ENCODE results near the gene DPM1. TPM values are rescaled to one million over a fixed set of nuclear protein-coding genes. Genes with fewer than 3 reads are reported as not detected.

Gene DPM1
- total and polyA plus RNA-seq, 5 experiments from 2014 or later: 45.4 to 79.8 (median 65.0) TPM

GRCh38 chr20:50924261-50924920 is 33.9 kb downstream of the DPM1 start:
- Mint-ChIP-seq H3K9me3 (no peaks in the 10 kb centered on the region), H3K27ac (peak overlapping the region in 8 of 10 donors; percentile 14 to 96 (median 66)), H3K4me3 (peak overlapping the region in 3 of 10 donors; percentile 2 to 48 (median 31)), H3K36me3 (peaks cover 0 to 66% (median 8%) of the 10 kb centered on the region in 3 donors), H3K4me1 (peaks cover 21 to 93% (median 90%) of the 10 kb centered on the region in 4 donors), H3K27me3 (no peaks in the 10 kb centered on the region)
- POLR2A ChIA-PET: interaction anchor here (10.8 kb wide), 1 partner anchor 132 kb away, joined by 272 read pairs; the partner anchor contains the start of gene BCAS4
- DNase-seq (no peak), ATAC-seq (no peak)

GRCh38 chr20:50921803-50922501 is 36.4 kb downstream of the DPM1 start:
- peaks cover 28 to 93% (median 90%) of the 10 kb centered on the region in 4 donors for H3K4me1 Mint-ChIP-seq
- no peaks in the 10 kb centered on the region for H3K9me3 Mint-ChIP-seq
- no peaks in the 10 kb centered on the region for H3K27me3 Mint-ChIP-seq
- POLR2A ChIA-PET: interaction anchor here (1.1 to 1.5 kb wide), 3 partner anchors 8 to 19 kb away, joined by 4 to 6 read pairs (median 5); partner anchors contain the start of gene ADNP
- peaks cover 0 to 57% (median 3%) of the 10 kb centered on the region in 3 donors for H3K36me3 Mint-ChIP-seq
- H3K27ac Mint-ChIP-seq: peak overlapping the region; percentile 56 to 91 (median 78)
- DNase-seq: no peak
- no peak for ATAC-seq
- H3K4me3 Mint-ChIP-seq: peak overlapping the region in 5 of 10 donors; percentile 10 to 36 (median 14)

- H3K36me3 Mint-ChIP-seq: peaks cover 0 to 60% (median 3%) of the 10 kb centered on the region in 3 donors
- POLR2A ChIA-PET: interaction anchor here (1.5 kb wide), 1 partner anchor 9 kb away, joined by 5 read pairs; no protein-coding TSS in a partner anchor
- DNase-seq: peak in 3 of 10 donors; percentile 19 to 38 (median 26)
- H3K4me1 Mint-ChIP-seq: peaks cover 35 to 95% (median 91%) of the 10 kb centered on the region in 4 donors
- no peaks in the 10 kb centered on the region for H3K9me3 Mint-ChIP-seq
- H3K27me3 Mint-ChIP-seq: no peaks in the 10 kb centered on the region
- peak; percentile 72 to 82 for ATAC-seq
- H3K27ac Mint-ChIP-seq: peak overlapping the region; percentile 56 to 88 (median 68)
- H3K4me3 Mint-ChIP-seq: peak overlapping the region in 3 of 10 donors; percentile 9 to 30 (median 27)
These were observed 37.3 kb downstream of the DPM1 start for GRCh38 chr20:50920997-50921396.

GRCh38 chr20:50919567-50919966 is 38.8 kb downstream of the DPM1 start:
- Mint-ChIP-seq H3K27ac (peak overlapping the region; percentile 4 to 89 (median 65)), H3K36me3 (peaks cover 0 to 56% (median 3%) of the 10 kb centered on the region in 3 donors), H3K4me3 (peak overlapping the region in 6 of 10 donors; percentile 12 to 62 (median 46)), H3K27me3 (no peaks in the 10 kb centered on the region), H3K9me3 (no peaks in the 10 kb centered on the region), H3K4me1 (peaks cover 31 to 93% (median 89%) of the 10 kb centered on the region in 4 donors)
- no peak for ATAC-seq
- POLR2A ChIA-PET: interaction anchor here (0.6 to 1.3 kb wide), 3 partner anchors 12 to 125 kb away, joined by 3 to 5 read pairs (median 4); partner anchors contain the start of gene ADNP
- DNase-seq: no peak

GRCh38 chr20:50918403-50918802 is 39.9 kb downstream of the DPM1 start:
- Mint-ChIP-seq H3K4me1 (peaks cover 40 to 94% (median 91%) of the 10 kb centered on the region in 4 donors), H3K36me3 (peaks cover 0 to 57% (median 3%) of the 10 kb centered on the region in 3 donors), H3K27me3 (no peaks in the 10 kb centered on the region), H3K9me3 (no peaks in the 10 kb centered on the region), H3K27ac (peak overlapping the region in 8 of 10 donors; percentile 31 to 74 (median 50)), H3K4me3 (peak overlapping the region in 5 of 10 donors; percentile 11 to 76 (median 42))
- DNase-seq (no peak), ATAC-seq (no peak)
- POLR2A ChIA-PET: interaction anchor here (0.8 kb wide), 1 partner anchor 9 kb away, joined by 4 read pairs; no protein-coding TSS in a partner anchor

- no peaks in the 10 kb centered on the region for H3K9me3 Mint-ChIP-seq
- DNase-seq (no peak), ATAC-seq (no peak)
- peak overlapping the region; percentile 14 to 90 (median 65) for H3K27ac Mint-ChIP-seq
- H3K4me3 Mint-ChIP-seq: peak overlapping the region in 9 of 10 donors; percentile 2 to 67 (median 13)
- H3K4me1 Mint-ChIP-seq: peaks cover 41 to 90% (median 87%) of the 10 kb centered on the region in 4 donors
- H3K27me3 Mint-ChIP-seq: no peaks in the 10 kb centered on the region
- peaks cover 0 to 54% (median 3%) of the 10 kb centered on the region in 3 donors for H3K36me3 Mint-ChIP-seq
- POLR2A ChIA-PET: interaction anchor here (0.5 to 1.0 kb wide), 3 partner anchors 14 to 123 kb away, joined by 3 read pairs; no protein-coding TSS in a partner anchor
These were observed 41.4 kb downstream of the DPM1 start for GRCh38 chr20:50916934-50917333.

- Mint-ChIP-seq H3K4me1 (peaks cover 45 to 90% (median 87%) of the 10 kb centered on the region in 4 donors), H3K36me3 (peaks cover 0 to 58% (median 3%) of the 10 kb centered on the region in 3 donors), H3K27me3 (no peaks in the 10 kb centered on the region), H3K9me3 (no peaks in the 10 kb centered on the region), H3K4me3 (peak overlapping the region in 9 of 10 donors; percentile 3 to 52 (median 18)), H3K27ac (peak overlapping the region; percentile 13 to 74 (median 33))
- ATAC-seq (no peak), DNase-seq (no peak)
- POLR2A ChIA-PET: interaction anchor here (0.5 to 1.4 kb wide), 3 partner anchors 10 to 123 kb away, joined by 3 read pairs; no protein-coding TSS in a partner anchor
These were observed 42.1 kb downstream of the DPM1 start for GRCh38 chr20:50916257-50916656.

GRCh38 chr20:50915424-50915823 is 42.9 kb downstream of the DPM1 start:
- Mint-ChIP-seq H3K27me3 (no peaks in the 10 kb centered on the region), H3K9me3 (no peaks in the 10 kb centered on the region), H3K4me1 (peaks cover 50 to 89% (median 86%) of the 10 kb centered on the region in 4 donors), H3K4me3 (peak overlapping the region in 7 of 10 donors; percentile 3 to 38 (median 12)), H3K27ac (peak overlapping the region; percentile 25 to 83 (median 60)), H3K36me3 (peaks cover 0 to 57% (median 3%) of the 10 kb centered on the region in 3 donors)
- ATAC-seq (no peak), DNase-seq (no peak)
- POLR2A ChIA-PET: interaction anchor here (0.6 to 1.4 kb wide), 2 partner anchors 11 to 16 kb away, joined by 3 to 4 read pairs; partner anchors contain the start of gene ADNP

GRCh38 chr20:50913690-50914375 is 44.5 kb downstream of the DPM1 start:
- Mint-ChIP-seq H3K4me1 (peaks cover 53 to 90% (median 85%) of the 10 kb centered on the region in 4 donors), H3K27me3 (no peaks in the 10 kb centered on the region), H3K27ac (peak overlapping the region; percentile 19 to 89 (median 59)), H3K36me3 (peaks cover 0 to 50% (median 6%) of the 10 kb centered on the region in 3 donors), H3K9me3 (no peaks in the 10 kb centered on the region), H3K4me3 (peak overlapping the region in 7 of 10 donors; percentile 7 to 66 (median 30))
- DNase-seq: no peak
- POLR2A ChIA-PET: interaction anchor here (1.6 kb wide), 1 partner anchor 119 kb away, joined by 5 read pairs; the partner anchor contains the start of gene BCAS4
- peak; percentile 34 to 67 for ATAC-seq

- peaks cover 0 to 45% (median 3%) of the 10 kb centered on the region in 3 donors for H3K36me3 Mint-ChIP-seq
- peak overlapping the region in 9 of 10 donors; percentile 19 to 90 (median 57) for H3K27ac Mint-ChIP-seq
- no peaks in the 10 kb centered on the region for H3K27me3 Mint-ChIP-seq
- no peak for DNase-seq
- peak overlapping the region in 5 of 10 donors; percentile 1 to 48 (median 15) for H3K4me3 Mint-ChIP-seq
- peaks cover 45 to 84% (median 80%) of the 10 kb centered on the region in 4 donors for H3K4me1 Mint-ChIP-seq
- H3K9me3 Mint-ChIP-seq: no peaks in the 10 kb centered on the region
- POLR2A ChIA-PET: interaction anchor here (1.0 kb wide), 1 partner anchor 19 kb away, joined by 3 read pairs; the partner anchor contains the start of gene ADNP
- ATAC-seq: no peak
These were observed 46.6 kb downstream of the DPM1 start for GRCh38 chr20:50911716-50912115.

GRCh38 chr20:50911030-50911429 is 47.3 kb downstream of the DPM1 start:
- H3K9me3 Mint-ChIP-seq: no peaks in the 10 kb centered on the region
- H3K27ac Mint-ChIP-seq: peak overlapping the region; percentile 19 to 90 (median 55)
- peaks cover 0 to 41% (median 3%) of the 10 kb centered on the region in 3 donors for H3K36me3 Mint-ChIP-seq
- H3K4me3 Mint-ChIP-seq: peak overlapping the region in 2 of 10 donors; percentile 1 to 5
- peaks cover 41 to 82% (median 80%) of the 10 kb centered on the region in 4 donors for H3K4me1 Mint-ChIP-seq
- H3K27me3 Mint-ChIP-seq: no peaks in the 10 kb centered on the region
- no peak for DNase-seq
- ATAC-seq: no peak
- POLR2A ChIA-PET: interaction anchor here (1.0 kb wide), 1 partner anchor 20 kb away, joined by 3 read pairs; the partner anchor contains the start of gene ADNP
